Smooth muscle cell (in vitro differentiated cells): ENCODE results near the gene AOPEP. TPM values are rescaled to one million over a fixed set of nuclear protein-coding genes. Genes with fewer than 3 reads are reported as not detected.

Experiments
- DNase-seq: peaks from one replicate; lab custom pipeline; 2025; ENCODE audit not compliant: unreplicated experiment; lab: John Stamatoyannopoulos, UW
- H2AFZ ChIP-seq: fragments of 200-600 bp; sonication (generic); 2 replicates; pipeline ENCODE4 v1.6.0; 2016; ENCODE audit warnings: antibody characterized with exemption, low read depth, mild to moderate bottlenecking
- H3F3A ChIP-seq: fragments of 200-600 bp; sonication (generic); 2 replicates; pipeline ENCODE4 v1.6.0; 2017; ENCODE audit warnings: antibody characterized with exemption, low read depth
- H3K27ac ChIP-seq: fragments of 200-600 bp; sonication (generic); 2 replicates; pipeline ENCODE4 v1.5.1; 2016; ENCODE audit warnings: low read depth, mild to moderate bottlenecking
- H3K27me3 ChIP-seq: fragments of 200-600 bp; sonication (generic); 2 replicates; pipeline ENCODE4 v1.6.1; 2016; ENCODE audit warnings: low read depth, mild to moderate bottlenecking
- H3K36me3 ChIP-seq: fragments of 200-600 bp; sonication (generic); 2 replicates; pipeline ENCODE4 v1.5.1; 2016; ENCODE audit warnings: low read depth
- H3K4me1 ChIP-seq: fragments of 200-600 bp; sonication (generic); 2 replicates; pipeline ENCODE4 v1.5.1; 2016; ENCODE audit warnings: low read depth
- H3K4me2 ChIP-seq: fragments of 200-600 bp; sonication (generic); 2 replicates; pipeline ENCODE4 v1.6.0; 2016; ENCODE audit warnings: mild to moderate bottlenecking
- H3K4me3 ChIP-seq: fragments of 200-600 bp; sonication (generic); 2 replicates; pipeline ENCODE4 v1.5.1; 2016; ENCODE audit warnings: mild to moderate bottlenecking
- H3K79me2 ChIP-seq: fragments of 200-600 bp; sonication (generic); 2 replicates; pipeline ENCODE4 v1.6.0; 2016; ENCODE audit warnings: low read depth, mild to moderate bottlenecking
- H3K9ac ChIP-seq: fragments of 200-600 bp; sonication (generic); 2 replicates; pipeline ENCODE4 v1.6.0; 2016; ENCODE audit warnings: low read depth
- H3K9me3 ChIP-seq: fragments of 200-600 bp; sonication (generic); replicated peaks from 2 replicates; pipeline ENCODE4 v1.5.1; 2016; ENCODE audit warnings: low read depth
- H4K20me1 ChIP-seq: fragments of 200-600 bp; sonication (generic); 2 replicates; pipeline ENCODE4 v1.6.0; 2016; ENCODE audit warnings: low read depth
- WGBS: methylation state at CpG from one replicate; pipeline ENCODE4 v1.1.7; 2016; ENCODE audit warnings: low lambda C conversion rate; 5-methylcytosine and 5-hydroxymethylcytosine counted together
- polyA plus RNA-seq: library from polyadenylated mRNA; unstranded; fragments of >200 nt; fragmentation: Nextera tagmentation; extraction: Ambion mirVana; gene quantifications from 2 replicates; pipeline ENCODE4 v1.2.1, GENCODE V29; 2016
- total RNA-seq: library from RNA; depleted of rRNA; stranded (reverse); fragments of >200 nt; gene quantifications from 2 replicates; pipeline ENCODE4 v1.2.3, GENCODE V29; 2014
- TF ChIP-seq, protein P1 (sequence below): fragments of 200-600 bp; sonication (generic); IDR thresholded peaks from 2 replicates; pipeline ENCODE4 v1.5.1; 2017; ENCODE audit warnings: borderline replicate concordance, mild to moderate bottlenecking, antibody characterized with exemption; ENCODE audit not compliant: insufficient read depth, poor library complexity, severe bottlenecking

AOPEP gene
- total and polyA plus RNA-seq, 2 experiments from 2014 or later: 52.7 to 94.9 TPM

DNA sequence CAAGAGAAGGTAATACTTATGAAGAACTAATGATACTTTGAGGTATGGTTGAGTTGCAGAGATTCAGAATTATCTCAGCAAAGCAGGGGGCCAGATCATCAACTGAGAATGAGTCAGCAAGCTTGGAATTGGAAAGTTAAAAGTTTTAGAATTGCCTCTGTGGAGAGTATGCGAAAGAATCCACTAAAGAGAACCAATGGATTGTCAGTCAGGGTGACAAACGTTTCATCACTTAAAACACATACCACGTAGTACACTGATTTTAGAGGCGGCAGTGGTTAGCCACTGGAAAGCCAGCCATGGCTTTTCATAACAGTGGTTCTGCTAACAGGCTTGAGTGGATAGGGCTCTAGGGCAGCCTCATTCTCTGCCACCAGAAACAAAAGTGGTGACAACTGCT lies 30.7 kb downstream of the AOPEP start:
- peaks cover 30% of the 10 kb centered on the region for H3K4me1 ChIP-seq
- TF ChIP-seq, protein P1, sequence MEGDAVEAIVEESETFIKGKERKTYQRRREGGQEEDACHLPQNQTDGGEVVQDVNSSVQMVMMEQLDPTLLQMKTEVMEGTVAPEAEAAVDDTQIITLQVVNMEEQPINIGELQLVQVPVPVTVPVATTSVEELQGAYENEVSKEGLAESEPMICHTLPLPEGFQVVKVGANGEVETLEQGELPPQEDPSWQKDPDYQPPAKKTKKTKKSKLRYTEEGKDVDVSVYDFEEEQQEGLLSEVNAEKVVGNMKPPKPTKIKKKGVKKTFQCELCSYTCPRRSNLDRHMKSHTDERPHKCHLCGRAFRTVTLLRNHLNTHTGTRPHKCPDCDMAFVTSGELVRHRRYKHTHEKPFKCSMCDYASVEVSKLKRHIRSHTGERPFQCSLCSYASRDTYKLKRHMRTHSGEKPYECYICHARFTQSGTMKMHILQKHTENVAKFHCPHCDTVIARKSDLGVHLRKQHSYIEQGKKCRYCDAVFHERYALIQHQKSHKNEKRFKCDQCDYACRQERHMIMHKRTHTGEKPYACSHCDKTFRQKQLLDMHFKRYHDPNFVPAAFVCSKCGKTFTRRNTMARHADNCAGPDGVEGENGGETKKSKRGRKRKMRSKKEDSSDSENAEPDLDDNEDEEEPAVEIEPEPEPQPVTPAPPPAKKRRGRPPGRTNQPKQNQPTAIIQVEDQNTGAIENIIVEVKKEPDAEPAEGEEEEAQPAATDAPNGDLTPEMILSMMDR: no peak
- peaks cover 17% of the 10 kb centered on the region for H3F3A ChIP-seq
- no peaks in the 10 kb centered on the region for H3K36me3 ChIP-seq
- H3K4me2 ChIP-seq: peak overlapping the region; percentile 68
- no peaks in the 10 kb centered on the region for H4K20me1 ChIP-seq
- H3K27ac ChIP-seq: peak overlapping the region; percentile 73
- no peaks in the 10 kb centered on the region for H3K9me3 ChIP-seq
- no peak for DNase-seq
- H3K27me3 ChIP-seq: no peaks in the 10 kb centered on the region
- WGBS: 9% methylated on average over 4 of the region's 4 CpGs
- no peak overlapping the region for H3K4me3 ChIP-seq
- H3K79me2 ChIP-seq: peaks cover 20% of the 10 kb centered on the region
- H2AFZ ChIP-seq: no peak overlapping the region
- H3K9ac ChIP-seq: no peak overlapping the region

DNA sequence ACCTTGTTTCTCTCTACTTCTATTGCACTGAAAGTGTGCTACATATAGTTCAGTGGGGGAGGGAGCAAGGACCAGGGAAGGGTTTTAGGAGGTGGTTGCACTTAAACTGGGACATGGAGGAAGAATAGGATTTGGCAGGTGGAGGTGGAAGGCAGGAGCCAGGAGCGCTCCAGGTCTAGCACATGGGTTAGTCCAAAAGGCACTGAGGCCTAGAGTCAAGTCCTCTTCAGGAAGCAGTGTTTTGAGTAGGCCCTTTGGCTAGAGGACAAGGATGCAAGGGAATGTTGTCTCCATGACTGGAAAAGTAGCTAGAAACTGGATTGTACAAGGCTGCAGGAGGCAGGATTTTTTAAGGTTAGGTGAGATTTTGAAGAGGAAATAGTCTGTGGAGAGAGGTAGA lies 31.5 kb downstream of the AOPEP start:
- peak overlapping the region; percentile 73 for H3K27ac ChIP-seq
- peak overlapping the region; percentile 27 for H3K9ac ChIP-seq
- H3K79me2 ChIP-seq: peaks cover 28% of the 10 kb centered on the region
- TF ChIP-seq, protein P1: no peak
- H3K4me2 ChIP-seq: peak overlapping the region; percentile 68
- H3F3A ChIP-seq: peaks cover 17% of the 10 kb centered on the region
- DNase-seq: no peak
- H4K20me1 ChIP-seq: no peaks in the 10 kb centered on the region
- WGBS: 100% methylated on average over 1 of the region's 1 CpG
- no peaks in the 10 kb centered on the region for H3K9me3 ChIP-seq
- H3K4me1 ChIP-seq: peaks cover 30% of the 10 kb centered on the region
- H3K27me3 ChIP-seq: no peaks in the 10 kb centered on the region
- no peak overlapping the region for H3K4me3 ChIP-seq
- H3K36me3 ChIP-seq: no peaks in the 10 kb centered on the region
- H2AFZ ChIP-seq: no peak overlapping the region

GRCh38 chr9:94758880-94759279 lies 32.4 kb downstream of the AOPEP start:
- H2AFZ ChIP-seq: no peak overlapping the region
- no peak for DNase-seq
- TF ChIP-seq, protein P1: no peak
- H4K20me1 ChIP-seq: no peaks in the 10 kb centered on the region
- H3K79me2 ChIP-seq: peaks cover 28% of the 10 kb centered on the region
- H3K4me3 ChIP-seq: no peak overlapping the region
- no peak overlapping the region for H3K27ac ChIP-seq
- H3K9me3 ChIP-seq: no peaks in the 10 kb centered on the region
- peaks cover 30% of the 10 kb centered on the region for H3K4me1 ChIP-seq
- H3K9ac ChIP-seq: no peak overlapping the region
- WGBS: 77% methylated on average over 1 of the region's 1 CpG
- H3K4me2 ChIP-seq: no peak overlapping the region
- no peaks in the 10 kb centered on the region for H3K36me3 ChIP-seq
- peaks cover 17% of the 10 kb centered on the region for H3F3A ChIP-seq
- H3K27me3 ChIP-seq: no peaks in the 10 kb centered on the region

- H3K4me2 ChIP-seq: no peak overlapping the region
- H3K9me3 ChIP-seq: no peaks in the 10 kb centered on the region
- no peaks in the 10 kb centered on the region for H3K27me3 ChIP-seq
- H4K20me1 ChIP-seq: no peaks in the 10 kb centered on the region
- peaks cover 17% of the 10 kb centered on the region for H3F3A ChIP-seq
- WGBS: 67% methylated on average over 7 of the region's 7 CpGs
- H3K79me2 ChIP-seq: peaks cover 28% of the 10 kb centered on the region
- H3K4me3 ChIP-seq: no peak overlapping the region
- H2AFZ ChIP-seq: no peak overlapping the region
- H3K36me3 ChIP-seq: no peaks in the 10 kb centered on the region
- H3K9ac ChIP-seq: no peak overlapping the region
- H3K4me1 ChIP-seq: peaks cover 30% of the 10 kb centered on the region
- no peak overlapping the region for H3K27ac ChIP-seq
- TF ChIP-seq, protein P1: no peak
- no peak for DNase-seq
These were observed 33.5 kb downstream of the AOPEP start for GRCh38 chr9:94760010-94760409.
